GM12878 (cell line): ENCODE results near the gene SLC29A1. TPM values are rescaled to one million over a fixed set of nuclear protein-coding genes. Genes with fewer than 3 reads are reported as not detected.

Experiments used
- ATAC-seq: fragments of 200-7000 bp; cut with Tn5 transposase; 3 replicates; pipeline ENCODE4 v1.9.1; 2020; ENCODE audit warnings: mild to moderate bottlenecking, moderate library complexity
- BruUV-seq: library from RNA; stranded (reverse); fragments of 400-500 nt; replicated peaks from 2 replicates; lab custom pipeline; 2021; lab: Mats Ljungman, UMichigan
- CTCF ChIA-PET: fragments of 300-600 bp; sonication (Branson Sonifier 250); formaldehyde crosslinking; extraction: SDS; loops from one replicate; lab custom pipeline; 2021; ENCODE audit warnings: inconsistent platforms; lab: Yijun Ruan, JAX
- POLR2A ChIA-PET: fragments of 350-600 bp; formaldehyde crosslinking; extraction: SDS; loops from one replicate; lab custom pipeline; 2021; ENCODE audit warnings: inconsistent platforms; lab: Charles Lee
- RAD21 ChIA-PET: fragments of 300-600 bp; sonication (Branson Sonifier 250); formaldehyde crosslinking; loops from one replicate; lab custom pipeline; 2023; ENCODE audit warnings: antibody characterized with exemption; ENCODE audit not compliant: unreplicated experiment; lab: Charles Lee
- SMC1A ChIA-PET: fragments of 300-600 bp; sonication (Branson Sonifier 250); formaldehyde crosslinking; loops from one replicate; lab custom pipeline; 2023; ENCODE audit not compliant: unreplicated experiment, uncharacterized antibody; lab: Charles Lee
- DNase-seq: peaks from one replicate; pipeline ENCODE4 v3.0.0-alpha.2; 2011; ENCODE audit warnings: low read depth, low spot score
- FAIRE-seq: peaks from 3 replicates; lab custom pipeline; 2011; peaks lifted over from hg19 to GRCh38; lab: Jason Lieb, UNC
- H2AFZ ChIP-seq: 2 replicates; pipeline ENCODE4 v1.6.0; 2011; ENCODE audit warnings: low read depth, low read length, control low read depth; ENCODE audit not compliant: control insufficient read depth
- H3K27ac ChIP-seq: 2 replicates; pipeline ENCODE4 v1.5.1; 2011; ENCODE audit warnings: control low read depth; ENCODE audit not compliant: control insufficient read depth, insufficient read depth
- H3K27me3 ChIP-seq, 2 experiments: replicated peaks in 1 of 2; 2 replicates each; pipeline versions ENCODE4 v1.6.0 to v1.6.1; 2011; ENCODE audit warnings: low read length in 1 of 2; ENCODE audit not compliant: control insufficient read depth in 2 of 2, insufficient read depth in 2 of 2
- H3K36me3 ChIP-seq, 2 experiments: 2 replicates each; pipeline ENCODE4 v1.5.1; 2011; ENCODE audit warnings: low read length in 1 of 2; ENCODE audit not compliant: control insufficient read depth in 2 of 2, insufficient read depth in 2 of 2
- H3K4me1 ChIP-seq: 2 replicates; pipeline ENCODE4 v1.6.1; 2011; ENCODE audit warnings: mild to moderate bottlenecking, low read length, moderate library complexity, mixed read lengths; ENCODE audit not compliant: control insufficient read depth, insufficient read depth
- H3K4me2 ChIP-seq: 2 replicates; pipeline ENCODE4 v1.6.0; 2011; ENCODE audit warnings: control low read depth; ENCODE audit not compliant: control insufficient read depth, insufficient read depth
- H3K4me3 ChIP-seq: fragments of 200-600 bp; sonication (generic); 2 replicates; pipeline ENCODE4 v1.5.1; 2016
- H3K79me2 ChIP-seq: 2 replicates; pipeline ENCODE4 v1.6.0; 2011; ENCODE audit warnings: low read length; ENCODE audit not compliant: control insufficient read depth, insufficient read depth
- H3K9ac ChIP-seq: 2 replicates; pipeline ENCODE4 v1.8.0; 2011; ENCODE audit warnings: low read length, control low read depth, mixed read lengths; ENCODE audit not compliant: control insufficient read depth, insufficient read depth
- H3K9me3 ChIP-seq: replicated peaks from 3 replicates; pipeline ENCODE4 v1.5.1; 2011; ENCODE audit warnings: mild to moderate bottlenecking, low read length; ENCODE audit not compliant: control insufficient read depth, insufficient read depth
- H4K20me1 ChIP-seq: 2 replicates; pipeline ENCODE4 v1.6.0; 2011; ENCODE audit not compliant: control insufficient read depth, insufficient read depth
- ATF7 ChIP-seq: fragments of 450-650 bp; IDR thresholded peaks from 2 replicates; pipeline ENCODE4 v1.6.1; 2016; ENCODE audit warnings: low read depth, mild to moderate bottlenecking
- BCL11A ChIP-seq: IDR thresholded peaks from 2 replicates; pipeline ENCODE4 v1.6.1; 2011; ENCODE audit warnings: low read depth, low read length
- ELK1 ChIP-seq: IDR thresholded peaks from 2 replicates; pipeline ENCODE4 v1.6.1; 2012; ENCODE audit warnings: low read depth, low read length, improper control_type of control experiment
- HDGF ChIP-seq: fragments of 450-650 bp; IDR thresholded peaks from 2 replicates; pipeline ENCODE4 v1.6.1; 2016; ENCODE audit warnings: antibody characterized with exemption
- IKZF2 ChIP-seq, 2 experiments: fragments of 450-650 bp; IDR thresholded peaks; 2 replicates each; pipeline ENCODE4 v1.6.1; 2017; ENCODE audit warnings: mild to moderate bottlenecking in 2 of 2, moderate library complexity in 2 of 2
- IRF4 ChIP-seq: IDR thresholded peaks from 2 replicates; pipeline ENCODE4 v1.6.1; 2011; ENCODE audit warnings: low read depth, low read length
- KDM1A ChIP-seq: fragments of 200-600 bp; sonication (generic); IDR thresholded peaks from 2 replicates; pipeline ENCODE4 v1.6.1; 2016; ENCODE audit warnings: borderline replicate concordance
- NFIC ChIP-seq: IDR thresholded peaks from 2 replicates; pipeline ENCODE4 v1.6.1; 2012; ENCODE audit warnings: low read depth, mild to moderate bottlenecking, inconsistent platforms, low read length, moderate library complexity
- PRDM15 ChIP-seq: fragments of 450-650 bp; formaldehyde crosslinking; IDR thresholded peaks from 2 replicates; pipeline ENCODE4 v1.4.0; 2020; ENCODE audit warnings: mild to moderate bottlenecking, moderate library complexity
- RELB ChIP-seq: fragments of 450-650 bp; IDR thresholded peaks from 2 replicates; pipeline ENCODE4 v1.6.1; 2017; ENCODE audit warnings: low read depth, mild to moderate bottlenecking, moderate library complexity
- SMARCA5 ChIP-seq: fragments of 450-650 bp; IDR thresholded peaks from 2 replicates; pipeline ENCODE4 v1.6.1; 2017; ENCODE audit warnings: mild to moderate bottlenecking
- WRNIP1 ChIP-seq: IDR thresholded peaks from 2 replicates; pipeline ENCODE4 v1.6.1; 2011; ENCODE audit warnings: low read depth, low read length, improper control_type of control experiment, borderline replicate concordance
- WGBS: methylation state at CpG from one replicate; pipeline ENCODE4 v1.1.6; 2016; ENCODE audit warnings: low lambda C conversion rate; ENCODE audit not compliant: insufficient replicate concordance, insufficient coverage; ENCODE audit errors: missing lambda C conversion rate; 5-methylcytosine and 5-hydroxymethylcytosine counted together
- in situ Hi-C: fragments of 300-500 bp; cut with MboI; formaldehyde crosslinking; loops from 9 replicates; pipeline ENCODE4 v1.14.3; 2018; ENCODE audit warnings: mixed read lengths
- intact Hi-C: fragments of 100-400 bp; cut with micrococcal nuclease; formaldehyde crosslinking; loops from one replicate; pipeline ENCODE4 v1.14.2; 2022; ENCODE audit not compliant: unreplicated experiment
- polyA plus RNA-seq, 11 experiments: library from polyadenylated mRNA; depleted of rRNA in 4 of 11; unstranded in 6 of 11; stranded (reverse) in 5 of 11; fragments of >200 nt; fragmentation: Nextera tagmentation in 4 of 11; fragmentation: Illumina TruSeq in 1 of 11; extraction: Ambion mirVana in 4 of 11; extraction: Trizol in 1 of 11; gene quantifications; 1 replicate in 1 of 11; 2 replicates in 10 of 11; pipeline versions ENCODE4 v1.2.1 to v1.2.3, GENCODE V29; 2011 to 2016; ENCODE audit warnings: inconsistent platforms in 2 of 11, missing spikeins in 2 of 11, low read depth in 1 of 11
- total RNA-seq, 4 experiments: library from RNA; depleted of rRNA in 3 of 4; stranded (reverse); fragments of >200 nt in 3 of 4; fragmentation: Illumina TruSeq in 1 of 4; extraction: Trizol in 1 of 4; gene quantifications; 2 replicates each; pipeline versions ENCODE4 v1.2.1 to v1.2.3, GENCODE V29; 2013 to 2021

Gene SLC29A1
- total and polyA plus RNA-seq, 10 of the 15 experiments (the other 5 are each of a cell fraction or from before 2014, with no cell fraction given) = 10.0 to 132 (median 93.4) TPM

- no peak for TF ChIP-seq PRDM15 (CRISPR knock-in tag)
These were observed 48.5 kb downstream of the SLC29A1 start (continued) for GRCh38 chr6:44271914-44272313.

- ChIA-PET POLR2A (no interaction called here), SMC1A (interaction anchor here (0.5 kb wide), 1 partner anchor 1431 kb away, joined by 3 read pairs; no protein-coding TSS in a partner anchor), CTCF (interaction anchor here (1.4 to 1.9 kb wide), 2 partner anchors 19 to 34 kb away, joined by 4 read pairs; no protein-coding TSS in a partner anchor), RAD21 (no interaction called here)
- no peak overlapping the region for H3K4me2 ChIP-seq
- H3K9ac ChIP-seq = no peak overlapping the region
- H2AFZ ChIP-seq = no peak overlapping the region
- no peak for FAIRE-seq
- no peak for ATAC-seq
- H3K27ac ChIP-seq = no peak overlapping the region
- intact Hi-C loops (no loop called here), in situ Hi-C loops (no loop called here)
- BruUV-seq = no TSS peak
- no peak overlapping the region for H3K4me3 ChIP-seq
- WGBS = 49% methylated on average over 3 of the region's 3 CpGs
- H3K79me2 ChIP-seq = no peaks in the 10 kb centered on the region
- H3K36me3 ChIP-seq = no peaks in the 10 kb centered on the region
- H3K9me3 ChIP-seq = no peaks in the 10 kb centered on the region
- no peak for DNase-seq
- no peaks in the 10 kb centered on the region for H4K20me1 ChIP-seq
- H3K27me3 ChIP-seq = peaks cover 4 to 15% of the 10 kb centered on the region in 2 experiments; a peak in 3 of 4 replicates
- H3K4me1 ChIP-seq = peaks cover 4% of the 10 kb centered on the region
- no peak for TF ChIP-seq SMARCA5
- TF ChIP-seq NFIC = no peak
- no peak for TF ChIP-seq ELK1
- TF ChIP-seq KDM1A = no peak
- TF ChIP-seq IRF4 = no peak
- no peak for TF ChIP-seq RELB
- TF ChIP-seq WRNIP1 = no peak
- TF ChIP-seq IKZF2 (IDR thresholded peaks at IDR 0.05) = no peak
- no peak for TF ChIP-seq HDGF
- TF ChIP-seq BCL11A = no peak
- no peak for TF ChIP-seq ATF7
These were observed 49.1 kb downstream of the SLC29A1 start for GRCh38 chr6:44272529-44272928.
